ENCODE data around the gene SPECC1. TPM values are rescaled to one million over a fixed set of nuclear protein-coding genes. Genes with fewer than 3 reads are reported as not detected.

SPECC1 gene
- polyA plus RNA-seq, 3 donors: 36.0 to 58.4 (median 50.5) TPM

DNA sequence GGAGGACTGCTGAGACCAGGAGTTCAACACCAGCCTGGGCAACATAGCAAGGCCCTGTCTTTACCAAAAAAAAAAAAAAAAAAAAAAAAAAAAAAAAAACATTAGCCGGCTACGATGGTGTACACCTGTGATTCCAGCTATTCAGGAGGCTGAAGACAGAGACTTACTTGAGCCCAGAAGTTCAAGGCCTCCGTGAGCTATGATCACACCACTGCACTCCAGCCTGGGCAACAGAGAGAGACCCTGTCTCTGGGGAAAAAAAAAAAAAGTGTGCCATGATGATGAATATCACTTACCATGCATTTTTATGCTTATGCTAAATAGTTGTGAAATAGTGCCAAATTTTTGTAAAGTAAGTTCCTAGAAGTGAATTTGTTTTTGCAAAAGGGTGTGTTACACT lies 261.2 kb downstream of the SPECC1 start:
- no peak overlapping the region for H3K4me2 ChIP-seq (replicated peaks; ENCODE audit: extremely low read depth, low read length, poor library complexity, severe bottlenecking)
- no peak for TF ChIP-seq CTCF (IDR thresholded peaks at IDR 0.05)
- no peak overlapping the region for H3K9ac ChIP-seq (ENCODE audit: insufficient read depth, low read length, poor library complexity, severe bottlenecking)
- peaks cover 62 to 89% of the 10 kb centered on the region in 2 donors for H3K36me3 Mint-ChIP-seq
- no peak overlapping the region for H3K27ac ChIP-seq (ENCODE audit: low read depth in 1 of 2, low read length in 2 of 2)
- no peaks in the 10 kb centered on the region for H3K27me3 ChIP-seq (ENCODE audit: control insufficient read depth in 2 of 2, insufficient read depth in 2 of 2, low read length in 2 of 2)
- peaks cover 15% of the 10 kb centered on the region for H3K79me2 ChIP-seq (ENCODE audit: insufficient read depth, low read length)
- intact Hi-C loops (cut with micrococcal nuclease): no loop called here
- H3K4me1 Mint-ChIP-seq: peaks cover 15% of the 10 kb centered on the region
- H3K27me3 Mint-ChIP-seq (ENCODE audit: low read depth in 3 of 3): peaks cover 0 to 2% (median 0%) of the 10 kb centered on the region in 3 donors
- H3K9me3 Mint-ChIP-seq: no peaks in the 10 kb centered on the region
- H3K4me3 ChIP-seq (replicated peaks in 1 of 3; ENCODE audit: low read depth in 2 of 3, low read length in 3 of 3): no peak overlapping the region
- no peaks in the 10 kb centered on the region for H3K4me1 ChIP-seq (ENCODE audit: control insufficient read depth in 1 of 2, insufficient read depth in 2 of 2, low read length in 2 of 2)
- H3K27ac Mint-ChIP-seq: no peak overlapping the region
- H3K36me3 ChIP-seq (replicated peaks in 1 of 2; ENCODE audit: control insufficient read depth in 1 of 2, insufficient read depth in 2 of 2, low read length in 2 of 2): peaks cover 39 to 80% of the 10 kb centered on the region in 2 donors
- peaks cover 10% of the 10 kb centered on the region for H4K20me1 ChIP-seq (ENCODE audit: insufficient read depth, low read length)
- H3K4me3 Mint-ChIP-seq: no peak overlapping the region
- H2AFZ ChIP-seq (ENCODE audit: insufficient read depth, low read depth, low read length, poor library complexity, severe bottlenecking): no peak overlapping the region
- H3K9me3 ChIP-seq (replicated peaks in 1 of 2; ENCODE audit: control insufficient read depth in 1 of 2, insufficient read depth in 1 of 2, low read length in 2 of 2): no peaks in the 10 kb centered on the region
- DNase-seq: no peak
- WGBS (ENCODE audit: insufficient coverage): 100% methylated on average over 1 of the region's 3 CpGs

- TF ChIP-seq CTCF (IDR thresholded peaks at IDR 0.05): no peak
- H3K4me3 Mint-ChIP-seq: no peak overlapping the region
- H2AFZ ChIP-seq (ENCODE audit: insufficient read depth, low read depth, low read length, poor library complexity, severe bottlenecking): no peak overlapping the region
- no peaks in the 10 kb centered on the region for H3K9me3 ChIP-seq (replicated peaks in 1 of 2; ENCODE audit: control insufficient read depth in 1 of 2, insufficient read depth in 1 of 2, low read length in 2 of 2)
- DNase-seq: no peak
- H3K27me3 Mint-ChIP-seq (ENCODE audit: low read depth in 3 of 3): peaks cover 0 to 2% (median 0%) of the 10 kb centered on the region in 3 donors
- H3K27ac ChIP-seq (ENCODE audit: low read depth in 1 of 2, low read length in 2 of 2): no peak overlapping the region
- no peaks in the 10 kb centered on the region for H3K9me3 Mint-ChIP-seq
- 100% methylated on average over 1 of the region's 5 CpGs for WGBS (ENCODE audit: insufficient coverage)
- peaks cover 56 to 87% of the 10 kb centered on the region in 2 donors for H3K36me3 Mint-ChIP-seq
- no peak overlapping the region for H3K4me3 ChIP-seq (replicated peaks in 1 of 3; ENCODE audit: low read depth in 2 of 3, low read length in 3 of 3)
- H3K36me3 ChIP-seq (replicated peaks in 1 of 2; ENCODE audit: control insufficient read depth in 1 of 2, insufficient read depth in 2 of 2, low read length in 2 of 2): peaks cover 39 to 73% of the 10 kb centered on the region in 2 donors
- H3K4me1 Mint-ChIP-seq: peaks cover 22% of the 10 kb centered on the region
- H3K4me1 ChIP-seq (ENCODE audit: control insufficient read depth in 1 of 2, insufficient read depth in 2 of 2, low read length in 2 of 2): peaks cover 7% of the 10 kb centered on the region in 2 donors
- no peak overlapping the region for H3K9ac ChIP-seq (ENCODE audit: insufficient read depth, low read length, poor library complexity, severe bottlenecking)
- H3K27me3 ChIP-seq (ENCODE audit: control insufficient read depth in 2 of 2, insufficient read depth in 2 of 2, low read length in 2 of 2): no peaks in the 10 kb centered on the region
- H3K27ac Mint-ChIP-seq: peak overlapping the region in 4 of 7 donors; percentile 15 to 43 (median 41)
- H3K79me2 ChIP-seq (ENCODE audit: insufficient read depth, low read length): peaks cover 7% of the 10 kb centered on the region
- intact Hi-C loops (cut with micrococcal nuclease): no loop called here
- no peak overlapping the region for H3K4me2 ChIP-seq (replicated peaks; ENCODE audit: extremely low read depth, low read length, poor library complexity, severe bottlenecking)
- H4K20me1 ChIP-seq (ENCODE audit: insufficient read depth, low read length): peaks cover 10% of the 10 kb centered on the region
These were observed 262.0 kb downstream of the SPECC1 start for GRCh38 chr17:20271011-20271610.
